ENCODE data around the gene DYSF. TPM values are rescaled to one million over a fixed set of nuclear protein-coding genes. Genes with fewer than 3 reads are reported as not detected.

The DYSF gene
- polyA plus RNA-seq, 3 donors from 2014 or later = 3.4 to 5.0 (median 4.2) TPM

- Mint-ChIP-seq H3K4me3 (no peak overlapping the region), H3K4me1 (peaks cover 7 to 15% of the 10 kb centered on the region in 2 donors), H3K27ac (no peak overlapping the region), H3K9me3 (no peaks in the 10 kb centered on the region), H3K36me3 (no peaks in the 10 kb centered on the region), H3K27me3 (ENCODE audit: low read depth in 3 of 3) (peaks cover 4 to 8% (median 6%) of the 10 kb centered on the region in 3 donors)
- no peak for DNase-seq
Observed at GRCh38 chr2:71460056-71460455, 6.7 kb downstream of the DYSF start.

- Mint-ChIP-seq H3K27ac (no peak overlapping the region), H3K36me3 (no peaks in the 10 kb centered on the region), H3K4me1 (peaks cover 6 to 8% of the 10 kb centered on the region in 2 donors), H3K4me3 (no peak overlapping the region), H3K9me3 (no peaks in the 10 kb centered on the region), H3K27me3 (ENCODE audit: low read depth in 3 of 3) (peaks cover 4 to 6% (median 4%) of the 10 kb centered on the region in 3 donors)
- DNase-seq = peak in 1 of 3 donors; percentile 24
Observed at GRCh38 chr2:71460595-71461303, 7.4 kb downstream of the DYSF start.

GRCh38 chr2:71461304-71461671, 7.9 kb downstream of the DYSF start:
- no peak for DNase-seq
- Mint-ChIP-seq H3K4me3 (no peak overlapping the region), H3K9me3 (no peaks in the 10 kb centered on the region), H3K36me3 (no peaks in the 10 kb centered on the region), H3K4me1 (peaks cover 2 to 3% of the 10 kb centered on the region in 2 donors), H3K27me3 (ENCODE audit: low read depth in 3 of 3) (peaks cover 2 to 5% (median 3%) of the 10 kb centered on the region in 3 donors), H3K27ac (no peak overlapping the region)

- H3K36me3 Mint-ChIP-seq = no peaks in the 10 kb centered on the region
- peaks cover 2 to 4% of the 10 kb centered on the region in 2 donors for H3K4me1 Mint-ChIP-seq
- H3K4me3 Mint-ChIP-seq = no peak overlapping the region
- peaks cover 0 to 7% (median 4%) of the 10 kb centered on the region in 3 donors for H3K27me3 Mint-ChIP-seq (ENCODE audit: low read depth in 3 of 3)
- no peak overlapping the region for H3K27ac Mint-ChIP-seq
- DNase-seq = no peak
- no peaks in the 10 kb centered on the region for H3K9me3 Mint-ChIP-seq
Observed at GRCh38 chr2:71462056-71462605, 8.8 kb downstream of the DYSF start.

- Mint-ChIP-seq H3K27ac (no peak overlapping the region), H3K36me3 (no peaks in the 10 kb centered on the region), H3K9me3 (no peaks in the 10 kb centered on the region), H3K4me1 (peaks cover 3 to 8% of the 10 kb centered on the region in 2 donors), H3K27me3 (ENCODE audit: low read depth in 3 of 3) (peaks cover 0 to 8% (median 3%) of the 10 kb centered on the region in 3 donors), H3K4me3 (no peak overlapping the region)
- DNase-seq = no peak
Observed at GRCh38 chr2:71462641-71463341, 9.4 kb downstream of the DYSF start.

- no peak for DNase-seq
- H3K4me3 Mint-ChIP-seq = no peak overlapping the region
- H3K36me3 Mint-ChIP-seq = no peaks in the 10 kb centered on the region
- H3K27me3 Mint-ChIP-seq (ENCODE audit: low read depth in 3 of 3) = peaks cover 0 to 10% (median 3%) of the 10 kb centered on the region in 3 donors
- no peak overlapping the region for H3K27ac Mint-ChIP-seq
- no peaks in the 10 kb centered on the region for H3K9me3 Mint-ChIP-seq
- H3K4me1 Mint-ChIP-seq = peaks cover 3 to 8% of the 10 kb centered on the region in 2 donors
Observed at GRCh38 chr2:71463342-71463654, 9.9 kb downstream of the DYSF start.

GRCh38 chr2:71464389-71464788, 11.0 kb downstream of the DYSF start:
- H3K9me3 Mint-ChIP-seq = no peaks in the 10 kb centered on the region
- H3K4me3 Mint-ChIP-seq = no peak overlapping the region
- peaks cover 3 to 15% (median 5%) of the 10 kb centered on the region in 3 donors for H3K27me3 Mint-ChIP-seq (ENCODE audit: low read depth in 3 of 3)
- H3K4me1 Mint-ChIP-seq = peaks cover 3 to 8% of the 10 kb centered on the region in 2 donors
- DNase-seq = no peak
- H3K36me3 Mint-ChIP-seq = no peaks in the 10 kb centered on the region
- no peak overlapping the region for H3K27ac Mint-ChIP-seq

GRCh38 chr2:71465356-71465755, 12.0 kb downstream of the DYSF start:
- no peak for DNase-seq
- Mint-ChIP-seq H3K36me3 (no peaks in the 10 kb centered on the region), H3K27me3 (ENCODE audit: low read depth in 3 of 3) (peaks cover 3 to 19% (median 5%) of the 10 kb centered on the region in 3 donors), H3K27ac (no peak overlapping the region), H3K9me3 (no peaks in the 10 kb centered on the region), H3K4me3 (no peak overlapping the region), H3K4me1 (peaks cover 3 to 8% of the 10 kb centered on the region in 2 donors)

GRCh38 chr2:71465961-71466300, 12.6 kb downstream of the DYSF start:
- no peaks in the 10 kb centered on the region for H3K9me3 Mint-ChIP-seq
- H3K27ac Mint-ChIP-seq = no peak overlapping the region
- no peak overlapping the region for H3K4me3 Mint-ChIP-seq

GRCh38 chr2:71466301-71467179, 13.2 kb downstream of the DYSF start:
- H3K27me3 Mint-ChIP-seq (ENCODE audit: low read depth in 3 of 3) = peaks cover 3 to 15% (median 5%) of the 10 kb centered on the region in 3 donors
- no peaks in the 10 kb centered on the region for H3K9me3 Mint-ChIP-seq
- H3K4me3 Mint-ChIP-seq = peak overlapping the region; percentile 83 to 89 (median 87)
- no peaks in the 10 kb centered on the region for H3K36me3 Mint-ChIP-seq
- H3K4me1 Mint-ChIP-seq = peaks cover 3 to 8% of the 10 kb centered on the region in 2 donors
- peak overlapping the region in 1 of 6 donors; percentile 38 for H3K27ac Mint-ChIP-seq
- peak; percentile 9 to 22 (median 10) for DNase-seq

More at GRCh38 chr2:71465961-71466300, 12.6 kb downstream of the DYSF start:
- DNase-seq = no peak
- Mint-ChIP-seq H3K36me3 (no peaks in the 10 kb centered on the region), H3K4me1 (peaks cover 3 to 8% of the 10 kb centered on the region in 2 donors), H3K27me3 (ENCODE audit: low read depth in 3 of 3) (peaks cover 3 to 19% (median 5%) of the 10 kb centered on the region in 3 donors)

GRCh38 chr2:71467180-71467815, 13.9 kb downstream of the DYSF start:
- peaks cover 3 to 15% (median 5%) of the 10 kb centered on the region in 3 donors for H3K27me3 Mint-ChIP-seq (ENCODE audit: low read depth in 3 of 3)
- no peaks in the 10 kb centered on the region for H3K9me3 Mint-ChIP-seq

GRCh38 chr2:71468279-71469015, 15.1 kb downstream of the DYSF start:
- no peaks in the 10 kb centered on the region for H3K36me3 Mint-ChIP-seq
- H3K27ac Mint-ChIP-seq = no peak overlapping the region
- H3K9me3 Mint-ChIP-seq = no peaks in the 10 kb centered on the region
- peaks cover 5 to 17% (median 6%) of the 10 kb centered on the region in 3 donors for H3K27me3 Mint-ChIP-seq (ENCODE audit: low read depth in 3 of 3)
- H3K4me3 Mint-ChIP-seq = no peak overlapping the region
- no peak for DNase-seq
- H3K4me1 Mint-ChIP-seq = peaks cover 3 to 8% of the 10 kb centered on the region in 2 donors

More at GRCh38 chr2:71467180-71467815, 13.9 kb downstream of the DYSF start:
- no peaks in the 10 kb centered on the region for H3K36me3 Mint-ChIP-seq
- H3K4me3 Mint-ChIP-seq = peak overlapping the region; percentile 83 to 89 (median 87)
- H3K4me1 Mint-ChIP-seq = peaks cover 3 to 8% of the 10 kb centered on the region in 2 donors
- peak overlapping the region in 1 of 6 donors; percentile 38 for H3K27ac Mint-ChIP-seq
- DNase-seq = no peak
